ENCODE results near the gene SEC14L1.

DNA sequence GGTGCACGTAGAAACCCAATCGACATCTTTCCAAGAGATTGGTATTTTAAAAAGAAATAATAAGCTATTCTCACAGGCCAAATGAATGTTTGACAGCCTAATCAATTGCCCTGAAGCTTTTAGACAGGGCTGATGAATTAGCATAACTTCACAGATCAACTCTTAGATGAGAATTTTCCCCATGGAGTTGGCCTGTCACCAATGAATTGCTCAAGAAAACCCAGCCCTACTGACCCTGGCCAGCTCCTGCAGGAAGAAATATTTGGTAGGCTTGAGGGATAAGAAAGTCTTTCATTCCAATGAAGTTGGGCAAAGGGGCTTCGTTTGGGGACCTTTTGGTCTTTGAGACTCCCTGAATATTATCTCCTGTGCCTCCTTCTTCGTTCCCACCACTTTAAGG lies 23.4 kb upstream of the SEC14L1 start:
- TF ChIP-seq, protein P1, sequence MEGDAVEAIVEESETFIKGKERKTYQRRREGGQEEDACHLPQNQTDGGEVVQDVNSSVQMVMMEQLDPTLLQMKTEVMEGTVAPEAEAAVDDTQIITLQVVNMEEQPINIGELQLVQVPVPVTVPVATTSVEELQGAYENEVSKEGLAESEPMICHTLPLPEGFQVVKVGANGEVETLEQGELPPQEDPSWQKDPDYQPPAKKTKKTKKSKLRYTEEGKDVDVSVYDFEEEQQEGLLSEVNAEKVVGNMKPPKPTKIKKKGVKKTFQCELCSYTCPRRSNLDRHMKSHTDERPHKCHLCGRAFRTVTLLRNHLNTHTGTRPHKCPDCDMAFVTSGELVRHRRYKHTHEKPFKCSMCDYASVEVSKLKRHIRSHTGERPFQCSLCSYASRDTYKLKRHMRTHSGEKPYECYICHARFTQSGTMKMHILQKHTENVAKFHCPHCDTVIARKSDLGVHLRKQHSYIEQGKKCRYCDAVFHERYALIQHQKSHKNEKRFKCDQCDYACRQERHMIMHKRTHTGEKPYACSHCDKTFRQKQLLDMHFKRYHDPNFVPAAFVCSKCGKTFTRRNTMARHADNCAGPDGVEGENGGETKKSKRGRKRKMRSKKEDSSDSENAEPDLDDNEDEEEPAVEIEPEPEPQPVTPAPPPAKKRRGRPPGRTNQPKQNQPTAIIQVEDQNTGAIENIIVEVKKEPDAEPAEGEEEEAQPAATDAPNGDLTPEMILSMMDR (conservative IDR thresholded peaks at IDR 0.05) = no peak
- no peak for TF ChIP-seq ZFX (IDR thresholded peaks at IDR 0.05)

All from C4-2B (cell line).